Mucosa of stomach (tissue), 1 donor: ENCODE data around the gene PMVK.

Experiments
- H3K27me3 ChIP-seq: one replicate; pipeline ENCODE4 v1.7.0; 2013; ENCODE audit warnings: mild to moderate bottlenecking, low read length; ENCODE audit not compliant: control insufficient read depth, insufficient read depth
- H3K36me3 ChIP-seq: one replicate; pipeline ENCODE4 v1.7.0; 2013; ENCODE audit warnings: low read length; ENCODE audit not compliant: control insufficient read depth, insufficient read depth
- H3K4me1 ChIP-seq: one replicate; pipeline ENCODE4 v1.7.0; 2013; ENCODE audit warnings: mild to moderate bottlenecking, low read length; ENCODE audit not compliant: control insufficient read depth, insufficient read depth
- H3K4me3 ChIP-seq: one replicate; pipeline ENCODE4 v1.7.0; 2013; ENCODE audit warnings: low read length
- H3K9ac ChIP-seq: one replicate; pipeline ENCODE4 v1.7.0; 2013; ENCODE audit warnings: mild to moderate bottlenecking, low read length, moderate library complexity
- H3K9me3 ChIP-seq: one replicate; pipeline ENCODE4 v1.7.0; 2013; ENCODE audit warnings: mild to moderate bottlenecking, low read length, moderate library complexity; ENCODE audit not compliant: control insufficient read depth
- donor health status: Pancreatic carcinoma.

Gene PMVK

GRCh38 chr1:154877370-154877974 is 59.0 kb downstream of the PMVK start:
- Histone ChIP-seq H3K9me3 (no peaks in the 10 kb centered on the region), H3K36me3 (no peaks in the 10 kb centered on the region), H3K27me3 (no peaks in the 10 kb centered on the region), H3K4me3 (no peak overlapping the region), H3K9ac (no peak overlapping the region), H3K4me1 (peaks cover 12% of the 10 kb centered on the region)

- Histone ChIP-seq H3K4me3 (no peak overlapping the region), H3K9ac (no peak overlapping the region), H3K36me3 (no peaks in the 10 kb centered on the region), H3K4me1 (peaks cover 12% of the 10 kb centered on the region), H3K27me3 (no peaks in the 10 kb centered on the region), H3K9me3 (no peaks in the 10 kb centered on the region)
These were observed 59.6 kb downstream of the PMVK start for GRCh38 chr1:154876842-154877369.
